Endothelial cell of umbilical vein (primary cell): ENCODE results near the gene SZT2. TPM values are rescaled to one million over a fixed set of nuclear protein-coding genes. Genes with fewer than 3 reads are reported as not detected.

Experiments
- BruUV-seq: library from RNA; stranded (reverse); fragments of 400-500 nt; replicated peaks from 2 replicates; lab custom pipeline; 2021; lab: Mats Ljungman, UMichigan
- CTCF ChIA-PET: fragments of 300-600, 350-600 bp; sonication (Branson Sonifier 250); formaldehyde crosslinking; loops from one replicate; lab custom pipeline; 2021; ENCODE audit warnings: antibody characterized with exemption, inconsistent platforms; lab: Charles Lee
- POLR2A ChIA-PET: fragments of 300-600, 350-600 bp; sonication (Branson Sonifier 250); formaldehyde crosslinking; loops from one replicate; lab custom pipeline; 2021; ENCODE audit warnings: antibody characterized with exemption, inconsistent platforms; lab: Charles Lee
- DNase-seq: peaks from one replicate; pipeline ENCODE4 v3.0.0-alpha.2; 2011; ENCODE audit warnings: low read depth, low spot score
- FAIRE-seq: peaks from 2 replicates; lab custom pipeline; 2011; peaks lifted over from hg19 to GRCh38; lab: Jason Lieb, UNC
- H2AFZ ChIP-seq: 2 replicates; pipeline ENCODE4 v1.6.0; 2012; ENCODE audit warnings: low read depth, low read length, control low read depth, inconsistent platforms
- H3K27ac ChIP-seq: 2 replicates; pipeline ENCODE4 v1.5.1; 2011; ENCODE audit warnings: low read depth, mild to moderate bottlenecking, control low read depth, low read length, moderate library complexity; ENCODE audit not compliant: insufficient read depth
- H3K27me3 ChIP-seq, 2 experiments: 2 replicates each; pipeline versions ENCODE4 v1.6.0 to v1.6.1; 2011; ENCODE audit warnings: low read length in 2 of 2, mixed read lengths in 1 of 2; ENCODE audit not compliant: control insufficient read depth in 2 of 2, insufficient read depth in 2 of 2
- H3K36me3 ChIP-seq, 2 experiments: 2 replicates in 1 of 2; 3 replicates in 1 of 2; pipeline ENCODE4 v1.5.1; 2011; ENCODE audit warnings: low read length in 2 of 2, mild to moderate bottlenecking in 1 of 2, moderate library complexity in 1 of 2; ENCODE audit not compliant: control insufficient read depth in 2 of 2, insufficient read depth in 2 of 2; ENCODE audit errors: extremely low read depth in 1 of 2
- H3K4me1 ChIP-seq: 3 replicates; pipeline ENCODE4 v1.5.1; 2011; ENCODE audit warnings: mild to moderate bottlenecking, low read length; ENCODE audit not compliant: control insufficient read depth, insufficient read depth; ENCODE audit errors: extremely low read depth
- H3K4me2 ChIP-seq: 2 replicates; pipeline ENCODE4 v1.6.1; 2011; ENCODE audit warnings: low read length, control low read depth, mixed read lengths; ENCODE audit not compliant: insufficient read depth
- H3K4me3 ChIP-seq, 3 experiments: fragments of 200-600 bp in 1 of 3; sonication (generic), shearing (Covaris generic) in 1 of 3; replicated peaks in 1 of 3; 2 replicates each; pipeline ENCODE4 v1.5.1; 2011 to 2016; ENCODE audit warnings: control low read depth in 3 of 3, low read length in 3 of 3, mild to moderate bottlenecking in 2 of 3, inconsistent platforms in 1 of 3, low read depth in 1 of 3, moderate library complexity in 1 of 3; ENCODE audit not compliant: insufficient read depth in 1 of 3
- H3K79me2 ChIP-seq: 2 replicates; pipeline ENCODE4 v1.6.0; 2012; ENCODE audit warnings: low read length, inconsistent platforms; ENCODE audit not compliant: control insufficient read depth, insufficient read depth
- H3K9ac ChIP-seq: replicated peaks from 2 replicates; pipeline ENCODE3; 2011; ENCODE audit warnings: low read length, control low read depth; ENCODE audit not compliant: insufficient read depth; ENCODE audit errors: extremely low read depth
- H3K9me1 ChIP-seq: replicated peaks from 3 replicates; pipeline ENCODE4 v1.6.0; 2011; ENCODE audit warnings: mild to moderate bottlenecking, low read length; ENCODE audit not compliant: control insufficient read depth, insufficient read depth; ENCODE audit errors: extremely low read depth
- H3K9me3 ChIP-seq: replicated peaks from 2 replicates; pipeline ENCODE4 v1.5.1; 2012; ENCODE audit warnings: low read length, inconsistent platforms; ENCODE audit not compliant: control insufficient read depth, insufficient read depth
- H4K20me1 ChIP-seq: replicated peaks from 2 replicates; pipeline ENCODE3; 2011; ENCODE audit warnings: mild to moderate bottlenecking, low read length; ENCODE audit not compliant: control insufficient read depth, insufficient read depth; ENCODE audit errors: extremely low read depth
- FOS ChIP-seq: IDR thresholded peaks from 2 replicates; pipeline ENCODE4 v1.6.1; 2011; ENCODE audit warnings: mild to moderate bottlenecking, low read length, moderate library complexity, borderline replicate concordance; ENCODE audit not compliant: insufficient read depth
- JUN ChIP-seq: IDR thresholded peaks from 2 replicates; pipeline ENCODE4 v1.6.1; 2011; ENCODE audit warnings: borderline replicate concordance, low read depth; ENCODE audit not compliant: insufficient read length, insufficient read depth
- MYC ChIP-seq: IDR thresholded peaks from one replicate; pipeline ENCODE4 v1.6.1; 2011; ENCODE audit warnings: mild to moderate bottlenecking, low read depth, low read length
- POLR2A ChIP-seq: IDR thresholded peaks from 2 replicates; pipeline ENCODE4 v1.6.1; 2012; ENCODE audit warnings: low read depth, mild to moderate bottlenecking, control low read depth, low read length
- POLR2AphosphoS5 ChIP-seq: IDR thresholded peaks from 2 replicates; pipeline ENCODE4 v1.6.1; 2012; ENCODE audit warnings: low read depth, mild to moderate bottlenecking, control low read depth, low read length, moderate library complexity; ENCODE audit not compliant: insufficient read depth
- dilution Hi-C: fragments of 300-500 bp; cut with MboI; formaldehyde crosslinking; loops from one replicate; pipeline ENCODE4 v1.15.0; 2019; ENCODE audit warnings: low sequenced_read_pairs; ENCODE audit not compliant: extremely low pct_ligation_motif_present
- intact Hi-C: fragments of 100-400 bp; cut with micrococcal nuclease; formaldehyde crosslinking; loops from one replicate; pipeline ENCODE4 v1.10.0; 2022
- polyA plus RNA-seq, 4 experiments: library from polyadenylated mRNA; depleted of rRNA in 3 of 4; stranded (reverse) in 3 of 4; unstranded in 1 of 4; fragments of >200 nt; gene quantifications; 2 replicates each; pipeline versions ENCODE4 v1.2.1 to v1.2.3, GENCODE V29; 2011 to 2012; ENCODE audit warnings: missing spikeins in 1 of 4
- total RNA-seq: library from RNA; stranded (reverse); gene quantifications from 2 replicates; pipeline ENCODE4 v1.2.3, GENCODE V29; 2021
- TF ChIP-seq, protein P1 (sequence below), 2 donors: IDR thresholded peaks; 1 replicate in 1 of 2; 2 replicates in 1 of 2; pipeline ENCODE4 v1.5.1; 2011; ENCODE audit warnings: low read length in 2 of 2, mild to moderate bottlenecking in 2 of 2, moderate library complexity in 2 of 2, control low read depth in 1 of 2, inconsistent platforms in 1 of 2, low read depth in 1 of 2; ENCODE audit not compliant: insufficient read depth in 1 of 2; ENCODE audit errors: extremely low read depth in 1 of 2

The SZT2 gene
- total and polyA plus RNA-seq, 2 donors (not counting 3 experiments of a cell fraction or from before 2014, with no cell fraction given): 11.4 to 49.9 TPM

DNA sequence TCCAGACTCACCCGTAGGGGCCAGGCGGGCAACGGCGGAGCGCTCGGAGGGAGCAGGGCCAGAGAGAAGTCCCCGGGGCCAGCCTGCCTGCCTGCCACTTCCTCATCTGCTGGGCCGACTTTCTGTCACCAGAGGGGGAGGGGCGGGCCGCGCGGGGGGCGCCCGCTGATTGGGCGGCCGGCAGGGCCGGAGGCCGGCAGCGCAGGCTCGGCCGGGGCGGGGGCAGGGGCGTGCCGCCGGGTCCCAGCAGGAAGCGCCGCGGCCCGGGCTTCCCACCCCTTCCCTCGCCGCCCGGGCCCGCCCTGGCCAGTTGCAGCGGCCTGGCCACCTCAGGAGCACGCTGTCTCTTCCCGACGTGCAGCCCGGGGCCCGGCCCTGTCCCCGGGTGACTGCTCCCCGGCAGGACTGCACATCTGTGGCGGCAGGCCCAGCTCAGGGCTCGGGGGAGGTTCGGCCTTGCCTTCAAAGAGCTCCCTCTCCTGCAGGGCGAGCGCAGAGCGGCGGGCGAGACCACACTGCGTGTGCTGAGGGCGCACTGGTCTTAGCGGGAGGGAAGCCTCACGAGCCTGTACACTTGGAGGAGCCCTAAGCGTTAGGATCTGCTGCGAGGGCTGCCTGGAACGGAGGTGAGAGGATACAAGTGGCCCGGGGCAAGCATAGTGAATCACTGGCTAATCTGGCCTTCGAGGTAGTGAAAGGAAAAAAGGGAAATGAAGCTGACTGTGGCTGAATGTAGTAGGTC, 21.6 kb upstream of the SZT2 start, which contains the start of gene ELOVL1:
Gene ELOVL1, minus strand, starts transcription at position 108 of the 742 bp plus-strand sequence. CDS start 2,402 bp downstream, outside the sequence.
- FAIRE-seq (peak; percentile 89), DNase-seq (peak; percentile 89)
- peak within 1 kb of the TSS; percentile 70 to 85 (median 72) for H3K4me3 ChIP-seq
- H3K36me3 ChIP-seq: peaks cover 10 to 18% of the 10 kb centered on the region in 2 experiments
- peaks cover 30% of the 10 kb centered on the region for H3K4me1 ChIP-seq
- no peaks in the 10 kb centered on the region for H3K9me1 ChIP-seq
- peak within 1 kb of the TSS; percentile 57 for H3K27ac ChIP-seq
- ChIA-PET POLR2A (interaction anchor here (0.6 to 1.5 kb wide), 4 partner anchors 10 to 138 kb away, joined by 3 to 15 read pairs (median 5); partner anchors contain the start of gene CDC20), CTCF (interaction anchor here (0.6 to 2.0 kb wide), 10 partner anchors 10 to 141 kb away, joined by 3 to 19 read pairs (median 4); no protein-coding TSS in a partner anchor)
- H4K20me1 ChIP-seq: no peaks in the 10 kb centered on the region
- no peaks in the 10 kb centered on the region for H3K27me3 ChIP-seq
- H2AFZ ChIP-seq: peak within 1 kb of the TSS; percentile 31
- H3K9ac ChIP-seq: peak within 1 kb of the TSS; percentile 81
- no peaks in the 10 kb centered on the region for H3K9me3 ChIP-seq
- BruUV-seq: TSS peak; percentile 86
- intact Hi-C loops: loop anchor here (1.0 to 5.0 kb wide), 4 partner anchors 10 to 141 kb away; partner anchors contain the start of gene CDC20
- TF ChIP-seq POLR2AphosphoS5: peak; percentile 99
- TF ChIP-seq, protein P1, sequence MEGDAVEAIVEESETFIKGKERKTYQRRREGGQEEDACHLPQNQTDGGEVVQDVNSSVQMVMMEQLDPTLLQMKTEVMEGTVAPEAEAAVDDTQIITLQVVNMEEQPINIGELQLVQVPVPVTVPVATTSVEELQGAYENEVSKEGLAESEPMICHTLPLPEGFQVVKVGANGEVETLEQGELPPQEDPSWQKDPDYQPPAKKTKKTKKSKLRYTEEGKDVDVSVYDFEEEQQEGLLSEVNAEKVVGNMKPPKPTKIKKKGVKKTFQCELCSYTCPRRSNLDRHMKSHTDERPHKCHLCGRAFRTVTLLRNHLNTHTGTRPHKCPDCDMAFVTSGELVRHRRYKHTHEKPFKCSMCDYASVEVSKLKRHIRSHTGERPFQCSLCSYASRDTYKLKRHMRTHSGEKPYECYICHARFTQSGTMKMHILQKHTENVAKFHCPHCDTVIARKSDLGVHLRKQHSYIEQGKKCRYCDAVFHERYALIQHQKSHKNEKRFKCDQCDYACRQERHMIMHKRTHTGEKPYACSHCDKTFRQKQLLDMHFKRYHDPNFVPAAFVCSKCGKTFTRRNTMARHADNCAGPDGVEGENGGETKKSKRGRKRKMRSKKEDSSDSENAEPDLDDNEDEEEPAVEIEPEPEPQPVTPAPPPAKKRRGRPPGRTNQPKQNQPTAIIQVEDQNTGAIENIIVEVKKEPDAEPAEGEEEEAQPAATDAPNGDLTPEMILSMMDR (IDR thresholded peaks at IDR 0.05; ENCODE audit: extremely low read depth in 1 of 2, insufficient read depth in 1 of 2, low read depth in 1 of 2, low read length in 2 of 2): peak in 1 of 2 donors; percentile 38
- no peak for TF ChIP-seq JUN
- no peak for TF ChIP-seq MYC
- no peak for TF ChIP-seq FOS
- TF ChIP-seq POLR2A: peak; percentile 98
- dilution Hi-C loops: no loop called here
- H3K4me2 ChIP-seq: peak within 1 kb of the TSS; percentile 85
- H3K79me2 ChIP-seq: peaks cover 44% of the 10 kb centered on the region
